ENCODE results near the gene ADCY3. TPM values are rescaled to one million over a fixed set of nuclear protein-coding genes. Genes with fewer than 3 reads are reported as not detected.

ADCY3 gene
- total RNA-seq, 4 donors from 2014 or later, result 11.7 to 80.2 (median 22.6) TPM

- Histone ChIP-seq H3K9me3 (no peaks in the 10 kb centered on the region), H3K36me3 (no peaks in the 10 kb centered on the region), H3K4me3 (no peak overlapping the region), H3K4me1 (no peaks in the 10 kb centered on the region), H3K27me3 (no peaks in the 10 kb centered on the region), H3K27ac (peak overlapping the region; percentile 33 to 55 (median 44))
- DNase-seq, result no peak
- WGBS, 2 donors (ENCODE audit: low coverage in 1 of 2), result 87 to 93% methylated on average over 7 to 16 of the region's 16 CpGs
- no peak for TF ChIP-seq POLR2A (IDR thresholded peaks at IDR 0.05)
- TF ChIP-seq POLR2AphosphoS5 (IDR thresholded peaks at IDR 0.05), result no peak
- no peak for TF ChIP-seq CTCF (IDR thresholded peaks at IDR 0.05)
- no peak for TF ChIP-seq EP300 (IDR thresholded peaks at IDR 0.05; ENCODE audit: low read depth)
- in situ Hi-C loops (cut with MboI; ENCODE audit: low pct_ligation_motif_present in 1 of 4, low pct_unique_long_range_greater_than_20kb in 1 of 4, low sequenced_read_pairs in 3 of 4) (no loop called here), intact Hi-C loops (cut with DNase I; ENCODE audit: low total_unique reads) (no loop called here)
Measured at GRCh38 chr2:24870891-24871705, 48.9 kb downstream of the ADCY3 start.

GRCh38 chr2:24870440-24870839 is 49.6 kb downstream of the ADCY3 start:
- in situ Hi-C loops (cut with MboI; ENCODE audit: low pct_ligation_motif_present in 1 of 4, low pct_unique_long_range_greater_than_20kb in 1 of 4, low sequenced_read_pairs in 3 of 4) (no loop called here), intact Hi-C loops (cut with DNase I; ENCODE audit: low total_unique reads) (no loop called here)
- Histone ChIP-seq H3K36me3 (no peaks in the 10 kb centered on the region), H3K4me3 (no peak overlapping the region), H3K27ac (peak overlapping the region in 2 of 4 donors; percentile 39 to 55), H3K27me3 (no peaks in the 10 kb centered on the region), H3K9me3 (no peaks in the 10 kb centered on the region), H3K4me1 (no peaks in the 10 kb centered on the region)
- 92% methylated on average over 3 of the region's 5 CpGs; no CpG with 5 or more reads in 1 of the 2 donors for WGBS, 2 donors (ENCODE audit: low coverage in 1 of 2)
- no peak for TF ChIP-seq POLR2A (IDR thresholded peaks at IDR 0.05)
- TF ChIP-seq EP300 (IDR thresholded peaks at IDR 0.05; ENCODE audit: low read depth), result no peak
- no peak for TF ChIP-seq CTCF (IDR thresholded peaks at IDR 0.05)
- TF ChIP-seq POLR2AphosphoS5 (IDR thresholded peaks at IDR 0.05), result no peak
- DNase-seq, result no peak

GRCh38 chr2:24866946-24867345 is 53.1 kb downstream of the ADCY3 start:
- Histone ChIP-seq H3K27ac (no peak overlapping the region), H3K36me3 (no peaks in the 10 kb centered on the region), H3K9me3 (no peaks in the 10 kb centered on the region), H3K27me3 (no peaks in the 10 kb centered on the region), H3K4me1 (no peaks in the 10 kb centered on the region), H3K4me3 (no peak overlapping the region)
- DNase-seq, result no peak
- intact Hi-C loops (cut with DNase I; ENCODE audit: low total_unique reads), result no loop called here
- WGBS, 2 donors (ENCODE audit: low coverage in 1 of 2), result 86 to 95% methylated on average over 6 of the region's 6 CpGs
- TF ChIP-seq CTCF (IDR thresholded peaks at IDR 0.05) (no peak), EP300 (IDR thresholded peaks at IDR 0.05; ENCODE audit: low read depth) (no peak), POLR2AphosphoS5 (IDR thresholded peaks at IDR 0.05) (no peak), POLR2A (IDR thresholded peaks at IDR 0.05) (no peak)
- in situ Hi-C loops (cut with MboI; ENCODE audit: low pct_ligation_motif_present in 1 of 4, low pct_unique_long_range_greater_than_20kb in 1 of 4, low sequenced_read_pairs in 3 of 4), result no loop called here

- 80 to 86% methylated on average over 1 to 3 of the region's 3 CpGs for WGBS, 2 donors (ENCODE audit: low coverage in 1 of 2)
Measured at GRCh38 chr2:24863641-24864040, 56.4 kb downstream of the ADCY3 start.

More at GRCh38 chr2:24863641-24864040, 56.4 kb downstream of the ADCY3 start:
- Histone ChIP-seq H3K4me3 (no peak overlapping the region), H3K4me1 (no peaks in the 10 kb centered on the region), H3K36me3 (no peaks in the 10 kb centered on the region), H3K9me3 (no peaks in the 10 kb centered on the region), H3K27ac (no peak overlapping the region), H3K27me3 (no peaks in the 10 kb centered on the region)
- in situ Hi-C loops (cut with MboI; ENCODE audit: low pct_ligation_motif_present in 1 of 4, low pct_unique_long_range_greater_than_20kb in 1 of 4, low sequenced_read_pairs in 3 of 4) (no loop called here), intact Hi-C loops (cut with DNase I; ENCODE audit: low total_unique reads) (no loop called here)
- no peak for TF ChIP-seq CTCF (IDR thresholded peaks at IDR 0.05)
- TF ChIP-seq POLR2AphosphoS5 (IDR thresholded peaks at IDR 0.05), result no peak
- no peak for TF ChIP-seq POLR2A (IDR thresholded peaks at IDR 0.05)
- no peak for TF ChIP-seq EP300 (IDR thresholded peaks at IDR 0.05; ENCODE audit: low read depth)
- no peak for DNase-seq
